ENCODE results near the gene CASQ2.
"Not testable (repeated sequence)": the region's sequence is repeated elsewhere in the genome, so short reads cannot be mapped to it uniquely, and the experiment has no call there.

Gene CASQ2

DNA sequence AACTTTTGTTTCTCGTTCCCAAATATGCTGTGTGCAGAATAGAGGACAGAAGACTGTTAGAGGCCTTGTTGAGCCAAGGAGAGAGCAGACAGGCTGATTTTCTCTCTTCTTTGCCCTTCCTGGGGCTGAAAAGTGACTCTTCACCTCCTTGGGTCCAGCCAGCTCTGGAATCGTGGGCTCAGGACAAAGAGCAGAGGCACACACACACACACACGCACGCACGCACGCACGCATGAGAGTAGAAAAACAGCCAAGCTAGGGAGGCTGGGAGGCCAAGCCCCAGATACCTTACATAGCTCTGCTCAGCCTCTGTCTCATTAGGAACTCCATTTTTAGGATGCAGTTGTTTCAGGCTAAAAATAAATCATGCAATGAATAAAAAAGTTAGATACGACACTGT is at the start of gene CASQ2:
Gene CASQ2 (minus strand): TSS at position 166 of the 400 bp plus-strand sequence. CDS start 173 bp downstream, outside the sequence.
- no peak for DNase-seq

GRCh38 chr1:115815694-115816093 is 47.2 kb upstream of the CASQ2 start:
- DNase-seq, result no peak

GRCh38 chr1:115814685-115815398 is 46.3 kb upstream of the CASQ2 start:
- DNase-seq, result no peak

DNA sequence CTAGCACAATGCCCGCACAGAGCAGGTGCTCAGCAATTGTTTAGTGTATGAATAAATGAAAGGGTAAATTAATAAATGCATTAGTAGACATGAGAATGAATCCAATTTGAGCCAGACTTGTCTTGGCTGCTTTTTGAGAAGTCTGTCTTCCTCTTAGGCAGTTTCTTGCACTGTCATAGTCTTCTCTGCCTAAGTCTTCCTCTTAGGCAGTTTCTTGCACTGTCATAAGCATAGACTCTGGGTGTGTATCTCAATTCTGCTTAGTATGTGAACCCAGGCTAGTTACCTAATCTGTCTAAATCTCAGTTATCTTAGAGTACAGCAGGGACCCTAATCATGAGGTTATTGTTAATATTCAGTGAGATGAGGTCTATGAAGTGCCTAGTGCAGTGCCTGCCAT is 45.2 kb upstream of the CASQ2 start:
- DNase-seq, result no peak

GRCh38 chr1:115811140-115811828 is 42.8 kb upstream of the CASQ2 start:
- no peak for DNase-seq

GRCh38 chr1:115810609-115811008 is 42.1 kb upstream of the CASQ2 start:
- DNase-seq, result no peak

- no peak for DNase-seq
Observed at GRCh38 chr1:115809847-115810246, 41.3 kb upstream of the CASQ2 start.

- DNase-seq, result no peak
Observed at GRCh38 chr1:115809076-115809475, 40.6 kb upstream of the CASQ2 start.

- no peak for DNase-seq
Observed at GRCh38 chr1:115807723-115808122, 39.2 kb upstream of the CASQ2 start.

GRCh38 chr1:115805597-115805996 is 37.1 kb upstream of the CASQ2 start:
- DNase-seq, result no peak

DNA sequence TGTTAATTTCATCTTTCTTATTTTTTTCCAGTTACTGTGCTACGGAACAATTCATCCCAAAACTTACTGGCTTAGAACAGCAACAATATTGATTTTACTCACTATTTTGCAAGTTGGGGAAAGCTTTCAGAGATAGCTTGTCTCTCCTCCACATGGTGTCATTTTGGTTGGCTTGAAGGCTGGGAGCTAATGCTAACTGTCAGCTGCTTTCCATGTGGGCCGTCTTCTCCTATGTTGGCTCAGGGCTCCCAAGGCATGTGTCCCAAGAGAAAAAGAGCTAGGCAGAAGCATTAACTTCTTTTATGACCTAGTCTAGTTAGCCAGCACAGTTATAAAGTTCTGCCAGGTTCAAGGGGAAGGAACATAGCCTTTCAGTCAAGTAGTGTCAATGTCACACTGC is 33.9 kb upstream of the CASQ2 start:
- DNase-seq, result no peak

DNA sequence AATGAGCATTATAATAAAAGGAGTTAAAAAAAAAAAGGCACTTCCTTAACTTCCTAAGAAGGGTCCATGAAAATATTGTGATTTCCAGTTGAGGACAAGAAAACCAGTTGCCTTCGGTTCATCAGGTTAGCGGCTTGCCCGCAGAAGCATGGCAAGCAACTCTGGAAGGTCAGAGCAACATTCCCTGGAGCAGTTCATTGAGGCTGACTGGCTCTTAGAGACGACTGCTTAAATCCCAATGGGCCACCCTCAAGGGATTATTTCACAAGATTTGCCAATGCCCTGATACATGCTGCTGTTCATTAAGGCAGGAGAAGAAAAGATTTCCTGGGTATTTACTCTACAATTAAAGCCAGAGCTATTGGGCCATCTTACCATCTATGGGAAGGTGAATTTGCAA is 29.0 kb upstream of the CASQ2 start:
- no peak for DNase-seq

GRCh38 chr1:115796897-115797296 is 28.4 kb upstream of the CASQ2 start:
- no peak for DNase-seq

- DNase-seq, result no peak
Observed at GRCh38 chr1:115796036-115796435, 27.5 kb upstream of the CASQ2 start.

GRCh38 chr1:115794976-115795639 is 26.6 kb upstream of the CASQ2 start:
- no peak for DNase-seq

DNA sequence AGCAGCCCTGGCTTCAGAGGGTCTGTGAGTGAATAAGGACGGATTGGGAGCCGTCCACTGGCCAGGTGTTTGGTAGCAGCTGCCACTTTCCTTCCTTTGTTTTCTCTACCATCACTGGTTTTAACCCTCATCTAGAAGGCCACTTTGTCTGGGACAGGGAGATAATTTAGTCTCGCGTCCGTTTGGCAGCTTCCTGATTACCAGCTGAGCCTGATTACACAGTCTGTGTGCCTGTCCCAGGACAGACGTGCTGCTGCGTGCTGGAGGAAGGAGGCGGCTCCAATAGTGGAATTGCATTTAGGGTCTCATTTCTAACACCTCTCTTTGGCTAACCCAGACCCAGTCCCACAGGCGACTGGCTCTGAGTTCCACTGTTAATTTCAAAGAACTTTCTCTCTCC is 24.6 kb upstream of the CASQ2 start:
- no peak for DNase-seq

DNA sequence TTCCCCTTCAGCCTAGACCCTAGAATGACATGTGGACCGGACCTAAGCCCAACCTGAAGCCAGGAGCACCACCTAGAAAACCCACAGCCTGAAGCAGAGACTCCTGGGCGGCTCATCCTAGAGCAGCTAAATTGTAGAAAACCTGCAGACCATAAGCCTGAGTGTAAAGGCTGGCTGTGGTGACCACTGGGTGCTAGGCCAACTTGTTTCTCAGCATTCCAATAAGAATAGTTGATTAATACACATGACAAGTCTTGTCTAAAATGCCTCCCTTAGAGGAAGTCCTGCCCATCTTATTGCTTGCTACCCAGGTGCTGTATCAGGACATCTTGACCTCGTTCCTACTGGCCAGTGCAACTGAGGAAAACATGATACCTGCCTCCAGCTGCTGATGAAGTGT is 23.3 kb upstream of the CASQ2 start:
- no peak for DNase-seq

GRCh38 chr1:115790846-115791245 is 22.3 kb upstream of the CASQ2 start:
- DNase-seq, result no peak

DNA sequence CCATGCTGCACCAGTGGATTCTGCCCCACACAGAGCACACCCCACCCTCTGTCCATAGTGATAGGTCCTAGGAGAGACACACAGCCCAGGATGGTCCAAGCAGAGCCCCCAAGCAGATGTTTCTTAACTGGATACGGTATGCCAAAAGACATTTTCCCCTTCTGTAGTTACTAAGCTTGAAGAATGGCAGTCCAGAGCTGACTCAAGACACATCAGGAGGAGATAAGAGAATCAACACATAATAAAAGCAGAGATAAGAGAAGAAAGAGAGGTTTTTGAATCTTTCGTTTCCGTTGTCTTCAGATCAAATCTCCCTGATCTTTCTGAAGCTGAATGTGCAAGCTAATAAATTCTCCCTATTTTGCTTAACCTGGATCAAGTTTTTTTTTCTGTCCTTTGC is 21.8 kb upstream of the CASQ2 start:
- DNase-seq, result no peak

- DNase-seq, result no peak
Observed at GRCh38 chr1:115783311-115783710, 14.8 kb upstream of the CASQ2 start.

DNA sequence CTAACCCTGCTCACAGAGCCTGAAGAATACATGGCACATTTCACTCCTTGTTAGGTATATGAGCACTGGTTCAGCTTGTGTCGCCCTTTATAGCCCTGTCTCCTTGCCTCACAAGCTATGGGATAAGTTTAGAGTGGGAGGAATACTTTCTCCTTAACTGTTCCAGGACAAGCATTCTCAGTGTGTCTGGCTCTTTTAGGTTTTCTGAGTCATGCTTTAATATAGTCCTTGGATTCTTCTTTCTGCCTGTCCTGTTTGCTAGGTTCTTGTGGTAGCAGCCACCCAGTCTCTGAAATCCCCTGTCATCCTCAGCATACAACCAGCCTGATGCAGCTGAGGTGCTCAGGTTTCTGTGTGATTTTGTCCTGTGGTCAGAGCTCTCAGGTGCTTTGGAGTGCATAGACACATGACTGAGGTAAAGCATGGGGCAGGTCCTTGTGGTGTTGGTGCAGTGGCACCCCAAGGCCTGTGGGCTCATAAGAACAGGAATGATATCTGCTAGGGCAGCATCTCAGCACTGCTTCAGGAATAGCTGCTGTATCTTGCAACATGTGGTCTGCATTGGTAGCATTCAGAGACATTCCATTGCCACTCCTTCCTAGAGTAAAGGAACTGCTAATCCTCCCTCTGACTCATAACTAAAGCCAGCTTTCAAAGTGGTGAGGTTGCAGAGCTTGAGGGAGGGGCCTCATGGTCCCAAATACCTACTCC is 14.2 kb upstream of the CASQ2 start:
- no peak for DNase-seq

- DNase-seq, result no peak
Observed at GRCh38 chr1:115781851-115782250, 13.3 kb upstream of the CASQ2 start.

DNA sequence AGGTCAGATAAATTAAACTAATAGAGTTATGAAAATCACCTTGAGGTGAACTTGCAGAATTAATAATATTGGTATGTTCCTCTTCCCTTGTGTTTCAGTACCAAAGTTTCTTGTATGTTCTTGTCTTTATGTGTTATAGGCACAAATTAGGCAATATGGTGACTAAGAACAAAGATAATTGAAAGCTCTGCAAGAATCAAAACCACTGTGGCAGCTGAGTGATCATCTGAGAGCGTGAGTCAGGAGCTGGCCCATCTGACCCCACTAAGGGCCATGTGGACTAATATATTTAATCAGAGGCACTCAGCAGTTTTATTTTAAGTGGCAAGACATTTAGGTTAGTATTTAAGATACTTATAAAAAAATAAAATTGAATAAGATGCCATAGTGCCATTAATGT is 12.8 kb upstream of the CASQ2 start:
- DNase-seq, result no peak

DNA sequence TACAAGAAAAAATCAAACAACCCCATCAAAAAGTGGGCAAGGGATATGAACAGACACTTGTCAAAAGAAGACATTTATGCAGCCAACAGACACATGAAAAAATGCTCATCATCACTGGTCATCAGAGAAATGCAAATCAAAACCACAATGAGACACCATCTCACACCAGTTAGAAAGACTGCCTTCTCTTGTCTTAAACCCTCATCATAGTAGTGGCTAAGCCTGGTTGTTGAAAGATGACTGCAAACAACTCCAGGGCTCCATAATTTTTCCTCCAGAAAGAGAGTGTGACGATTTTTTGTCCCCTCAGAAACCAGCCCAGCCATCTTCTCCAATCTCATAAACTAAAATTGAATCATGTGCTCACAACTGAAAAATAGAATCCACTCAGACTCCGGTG is 12.1 kb upstream of the CASQ2 start:
- not testable (repeated sequence) for DNase-seq

Measured in activated naive CD4-positive, alpha-beta T cell (primary cell).